ENCODE measurements around the gene ZNF487. TPM values are rescaled to one million over a fixed set of nuclear protein-coding genes. Genes with fewer than 3 reads are reported as not detected.

Gene ZNF487
- total RNA-seq, 1 experiment from 2014 or later: 4.0 TPM

DNA sequence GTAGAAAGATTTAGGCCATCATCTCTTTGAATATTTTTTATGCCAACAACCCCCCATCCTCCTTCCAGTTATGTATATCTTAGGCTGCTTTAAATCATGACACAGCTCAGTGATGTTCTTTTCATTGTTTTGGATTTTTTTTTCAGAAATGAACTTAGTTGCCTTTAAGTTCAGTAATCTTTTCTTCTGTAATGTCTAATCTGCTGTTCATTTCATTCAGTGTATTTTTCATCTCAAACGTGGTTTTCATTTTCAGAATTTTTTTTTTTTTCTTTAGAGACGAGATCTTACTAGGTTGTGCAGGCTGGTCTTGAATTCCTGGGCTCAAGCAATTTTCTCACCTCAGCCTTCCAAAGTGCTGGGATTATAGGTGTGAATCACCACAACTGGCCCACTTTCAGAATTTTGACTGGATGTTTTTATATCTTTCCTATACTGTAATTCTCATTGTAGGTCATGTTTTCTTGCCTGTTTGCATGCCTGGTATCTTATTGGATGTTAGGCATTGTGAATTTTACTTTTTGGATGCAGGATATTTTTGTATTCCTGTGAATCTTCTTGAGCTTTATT is 8.1 kb downstream of the ZNF487 start:
- TF ChIP-seq JUND (IDR thresholded peaks at IDR 0.05) (no peak), EZH2 (IDR thresholded peaks at IDR 0.05) (no peak), EGR1 (IDR thresholded peaks at IDR 0.05; ENCODE audit: low read depth) (no peak), SP1 (IDR thresholded peaks at IDR 0.05; ENCODE audit: low read depth) (no peak), CBX3 (IDR thresholded peaks at IDR 0.05; ENCODE audit: low read depth) (no peak), TCF7L2 (IDR thresholded peaks at IDR 0.05; ENCODE audit: borderline replicate concordance, extremely low read depth, insufficient read depth, insufficient read length) (no peak), EZH2phosphoT487 (IDR thresholded peaks at IDR 0.05; ENCODE audit: borderline replicate concordance) (no peak), YY1 (IDR thresholded peaks at IDR 0.05; ENCODE audit: extremely low read depth, insufficient replicate concordance, low read depth, low read length) (no peak), POLR2A (IDR thresholded peaks at IDR 0.05; ENCODE audit: borderline replicate concordance, extremely low read depth, insufficient read depth, insufficient read length) (no peak), SIN3A (IDR thresholded peaks at IDR 0.05; ENCODE audit: low read depth) (no peak), FOSL1 (IDR thresholded peaks at IDR 0.05; ENCODE audit: low read depth) (no peak), ZNF274 (IDR thresholded peaks at IDR 0.05; ENCODE audit: low read depth, low read length) (no peak), ZFX (IDR thresholded peaks at IDR 0.05) (no peak), ELF1 (IDR thresholded peaks at IDR 0.05; ENCODE audit: borderline replicate concordance, low read depth) (no peak)
- TF ChIP-seq, protein P1, sequence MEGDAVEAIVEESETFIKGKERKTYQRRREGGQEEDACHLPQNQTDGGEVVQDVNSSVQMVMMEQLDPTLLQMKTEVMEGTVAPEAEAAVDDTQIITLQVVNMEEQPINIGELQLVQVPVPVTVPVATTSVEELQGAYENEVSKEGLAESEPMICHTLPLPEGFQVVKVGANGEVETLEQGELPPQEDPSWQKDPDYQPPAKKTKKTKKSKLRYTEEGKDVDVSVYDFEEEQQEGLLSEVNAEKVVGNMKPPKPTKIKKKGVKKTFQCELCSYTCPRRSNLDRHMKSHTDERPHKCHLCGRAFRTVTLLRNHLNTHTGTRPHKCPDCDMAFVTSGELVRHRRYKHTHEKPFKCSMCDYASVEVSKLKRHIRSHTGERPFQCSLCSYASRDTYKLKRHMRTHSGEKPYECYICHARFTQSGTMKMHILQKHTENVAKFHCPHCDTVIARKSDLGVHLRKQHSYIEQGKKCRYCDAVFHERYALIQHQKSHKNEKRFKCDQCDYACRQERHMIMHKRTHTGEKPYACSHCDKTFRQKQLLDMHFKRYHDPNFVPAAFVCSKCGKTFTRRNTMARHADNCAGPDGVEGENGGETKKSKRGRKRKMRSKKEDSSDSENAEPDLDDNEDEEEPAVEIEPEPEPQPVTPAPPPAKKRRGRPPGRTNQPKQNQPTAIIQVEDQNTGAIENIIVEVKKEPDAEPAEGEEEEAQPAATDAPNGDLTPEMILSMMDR (IDR thresholded peaks at IDR 0.05 in 2 of 3, conservative IDR thresholded peaks at IDR 0.05 in 1 of 3; ENCODE audit: borderline replicate concordance in 1 of 3, insufficient read depth in 1 of 3, low read depth in 2 of 3, low read length in 2 of 3): no peak
- TF ChIP-seq, protein P2, sequence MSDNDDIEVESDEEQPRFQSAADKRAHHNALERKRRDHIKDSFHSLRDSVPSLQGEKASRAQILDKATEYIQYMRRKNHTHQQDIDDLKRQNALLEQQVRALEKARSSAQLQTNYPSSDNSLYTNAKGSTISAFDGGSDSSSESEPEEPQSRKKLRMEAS (IDR thresholded peaks at IDR 0.05): no peak
- TF ChIP-seq, protein P3, sequence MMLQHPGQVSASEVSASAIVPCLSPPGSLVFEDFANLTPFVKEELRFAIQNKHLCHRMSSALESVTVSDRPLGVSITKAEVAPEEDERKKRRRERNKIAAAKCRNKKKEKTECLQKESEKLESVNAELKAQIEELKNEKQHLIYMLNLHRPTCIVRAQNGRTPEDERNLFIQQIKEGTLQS (IDR thresholded peaks at IDR 0.05): no peak
- TF ChIP-seq, protein P4, sequence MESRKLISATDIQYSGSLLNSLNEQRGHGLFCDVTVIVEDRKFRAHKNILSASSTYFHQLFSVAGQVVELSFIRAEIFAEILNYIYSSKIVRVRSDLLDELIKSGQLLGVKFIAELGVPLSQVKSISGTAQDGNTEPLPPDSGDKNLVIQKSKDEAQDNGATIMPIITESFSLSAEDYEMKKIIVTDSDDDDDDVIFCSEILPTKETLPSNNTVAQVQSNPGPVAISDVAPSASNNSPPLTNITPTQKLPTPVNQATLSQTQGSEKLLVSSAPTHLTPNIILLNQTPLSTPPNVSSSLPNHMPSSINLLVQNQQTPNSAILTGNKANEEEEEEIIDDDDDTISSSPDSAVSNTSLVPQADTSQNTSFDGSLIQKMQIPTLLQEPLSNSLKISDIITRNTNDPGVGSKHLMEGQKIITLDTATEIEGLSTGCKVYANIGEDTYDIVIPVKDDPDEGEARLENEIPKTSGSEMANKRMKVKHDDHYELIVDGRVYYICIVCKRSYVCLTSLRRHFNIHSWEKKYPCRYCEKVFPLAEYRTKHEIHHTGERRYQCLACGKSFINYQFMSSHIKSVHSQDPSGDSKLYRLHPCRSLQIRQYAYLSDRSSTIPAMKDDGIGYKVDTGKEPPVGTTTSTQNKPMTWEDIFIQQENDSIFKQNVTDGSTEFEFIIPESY (IDR thresholded peaks at IDR 0.05; ENCODE audit: extremely low read depth, insufficient replicate concordance, low read length): no peak
- no peak overlapping the region for H3K9ac ChIP-seq (ENCODE audit: low read length)
- no peak overlapping the region for H3K4me2 ChIP-seq (ENCODE audit: low read length)
- H4K20me1 ChIP-seq (ENCODE audit: insufficient read depth): no peaks in the 10 kb centered on the region
- no peaks in the 10 kb centered on the region; the same call in 1 of the 2 replicates for H3K79me2 ChIP-seq (ENCODE audit: insufficient read depth, low read length)
- no TSS peak for BruUV-seq (replicated peaks)
- no peaks in the 10 kb centered on the region for H3K4me1 ChIP-seq (ENCODE audit: control insufficient read depth in 1 of 2, insufficient read depth in 2 of 2, low read length in 2 of 2)
- H3K9me2 ChIP-seq (ENCODE audit: insufficient read depth): no peaks in the 10 kb centered on the region
- no peaks in the 10 kb centered on the region for H3K36me3 ChIP-seq (ENCODE audit: control insufficient read depth in 1 of 2, insufficient read depth in 2 of 2, low read length in 2 of 2)
- ChIA-PET POLR2A (no interaction called here), CTCF (no interaction called here), RAD21 (ENCODE audit: low non-redundant PET in 1 of 2, low total read pairs in 2 of 2, uncharacterized antibody in 2 of 2, unreplicated experiment in 2 of 2) (no interaction called here)
- ATAC-seq (no peak), DNase-seq (ENCODE audit: low read depth, low spot score) (no peak)
- no peak overlapping the region for H2AFZ ChIP-seq (ENCODE audit: low read depth, low read length, poor library complexity, severe bottlenecking)
- no peak overlapping the region for H3K4me3 ChIP-seq (replicated peaks in 1 of 2; ENCODE audit: low read depth in 1 of 2, low read length in 2 of 2)
- intact Hi-C loops (cut with micrococcal nuclease): no loop called here
- no peak overlapping the region for H3K27ac ChIP-seq (ENCODE audit: low read depth, low read length)
- no peaks in the 10 kb centered on the region for H3K27me3 ChIP-seq (ENCODE audit: insufficient read depth, low read length)
- H3K9me3 ChIP-seq (ENCODE audit: control insufficient read depth in 1 of 2, insufficient read depth in 1 of 2, low read depth in 1 of 2, low read length in 2 of 2): no peaks in the 10 kb centered on the region

Measured in HCT116 (cell line).